HG03442 (cell line): ENCODE data around the gene B3GNT2.
A peak's percentile ranks its signal among the peaks of the same experiment; 100 is the strongest.
"Not testable (repeated sequence)": the region's sequence is repeated elsewhere in the genome, so short reads cannot be mapped to it uniquely, and the experiment has no call there.

Source experiments
- ATAC-seq: cut with Tn5 transposase; IDR thresholded peaks from one replicate; pipeline ENCODE4 v1.9.1; 2021; ENCODE audit warnings: mild to moderate bottlenecking, moderate library complexity; ENCODE audit not compliant: unreplicated experiment

B3GNT2 gene

DNA sequence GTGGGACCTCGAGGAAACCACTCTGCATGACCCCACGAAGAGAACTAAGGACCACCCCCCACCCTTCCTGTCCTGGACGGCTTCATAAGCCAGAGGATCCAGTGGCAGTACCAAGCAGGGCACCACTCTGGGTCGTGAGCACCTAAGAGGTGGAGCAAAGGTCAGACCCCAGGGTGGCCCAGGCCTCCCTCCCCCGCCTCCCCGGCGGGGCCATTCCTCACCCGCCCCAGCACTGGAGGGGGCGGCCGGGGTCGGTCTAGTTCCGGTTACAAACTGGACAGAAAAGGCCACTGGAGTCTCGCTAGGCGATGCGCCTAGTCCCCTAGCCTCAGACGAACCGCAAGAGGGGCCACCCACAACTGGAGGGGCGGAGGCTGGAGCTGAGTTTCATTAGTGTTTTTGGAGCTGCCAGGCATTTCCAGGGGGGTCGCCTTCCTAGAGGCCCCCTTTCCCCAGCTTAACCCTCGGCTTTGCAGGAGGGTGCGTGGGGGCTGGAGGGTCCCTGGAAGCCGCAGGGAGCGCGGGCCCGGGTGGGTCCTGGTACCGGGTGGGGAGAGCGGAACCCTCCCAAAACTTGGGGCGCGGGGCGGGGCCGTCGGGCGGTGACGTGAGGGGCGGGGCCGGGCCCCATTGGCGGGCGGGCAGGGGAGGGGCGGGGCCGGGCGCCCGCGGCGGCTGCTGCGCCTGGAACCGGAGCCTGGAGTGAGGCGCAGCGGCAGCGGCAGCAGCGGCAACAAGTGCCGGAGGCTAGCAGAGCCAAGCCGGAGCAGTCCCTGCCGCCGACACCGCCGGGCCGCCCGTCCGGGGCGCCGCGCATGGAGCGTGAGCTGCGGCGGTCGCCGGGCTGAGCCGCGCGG is at the start of gene B3GNT2:
Gene B3GNT2, plus strand, starts transcription at position 695 of the 857 bp plus-strand sequence. CDS start 26,106 bp downstream, outside the sequence.
- ATAC-seq: peak; percentile 41

DNA sequence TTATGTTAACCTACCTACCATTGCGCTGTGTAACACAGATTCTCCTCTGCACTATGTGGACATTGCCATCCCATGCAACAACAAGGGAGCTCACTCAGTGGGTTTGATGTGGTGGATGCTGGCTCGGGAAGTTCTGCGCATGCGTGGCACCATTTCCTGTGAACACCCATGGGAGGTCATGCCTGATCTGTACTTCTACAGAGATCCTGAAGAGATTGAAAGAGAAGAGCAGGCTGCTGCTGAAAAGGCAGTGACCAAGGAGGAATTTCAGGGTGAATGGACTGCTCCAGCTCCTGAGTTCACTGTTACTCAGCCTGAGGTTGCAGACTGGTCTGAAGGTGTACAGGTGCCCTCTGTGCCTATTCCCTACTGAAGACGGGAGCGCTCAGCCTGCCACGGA is 49.1 kb upstream of the B3GNT2 start:
- ATAC-seq: not testable (repeated sequence)

DNA sequence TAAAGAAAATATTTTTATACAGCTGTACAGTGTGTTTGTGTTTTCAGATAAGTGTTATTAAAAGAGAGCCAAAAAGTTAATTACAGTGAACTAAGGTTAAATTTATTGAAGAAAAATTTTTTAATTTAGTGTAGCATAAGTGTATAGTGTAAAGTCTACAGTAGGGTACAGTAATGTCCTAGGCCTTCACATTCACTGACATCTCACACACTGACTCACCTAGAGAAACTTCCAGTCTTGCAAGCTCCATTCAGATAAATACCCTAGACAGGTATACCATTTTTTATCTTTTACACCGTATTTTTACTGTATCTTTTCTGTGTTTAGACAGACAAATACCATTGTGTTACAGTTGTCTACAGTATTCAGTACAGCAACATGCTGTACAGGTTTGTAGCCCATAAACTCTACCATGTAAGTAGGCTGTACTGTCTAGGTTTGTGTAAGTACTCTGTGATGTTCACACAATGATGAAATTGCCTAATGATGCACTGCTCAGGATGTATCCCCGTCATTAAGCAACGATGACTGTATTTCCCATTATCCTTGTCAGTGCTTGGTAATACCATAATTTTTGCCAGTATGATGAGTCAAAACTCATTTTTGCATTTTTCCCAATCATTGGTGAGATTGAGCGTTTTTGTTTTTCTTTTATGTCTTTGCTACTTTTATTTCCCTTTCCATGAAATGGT is 48.2 kb upstream of the B3GNT2 start:
- ATAC-seq: no peak

DNA sequence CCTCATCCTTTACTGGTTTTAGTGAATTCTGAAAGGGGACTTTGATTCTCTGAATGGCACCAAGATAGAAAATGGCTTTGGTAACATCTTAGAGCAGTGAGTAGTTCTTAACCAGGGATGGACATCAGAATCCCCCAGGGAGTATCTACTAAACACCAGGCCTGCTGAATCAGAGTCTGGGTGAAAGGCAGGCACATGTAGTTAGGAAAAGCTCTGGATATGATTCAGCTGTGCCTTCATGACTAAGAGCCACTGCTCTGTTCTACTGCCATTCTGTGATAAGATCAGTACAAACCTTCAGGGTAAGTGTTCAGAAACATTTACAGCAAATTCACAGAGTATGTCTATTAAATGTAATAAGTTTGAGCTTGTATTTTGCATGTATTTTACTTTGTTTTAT is 46.2 kb upstream of the B3GNT2 start:
- ATAC-seq: no peak

- no peak for ATAC-seq
These were observed 45.2 kb upstream of the B3GNT2 start for GRCh38 chr2:62150597-62151305.

- no peak for ATAC-seq
These were observed 44.6 kb upstream of the B3GNT2 start for GRCh38 chr2:62151306-62151638.

DNA sequence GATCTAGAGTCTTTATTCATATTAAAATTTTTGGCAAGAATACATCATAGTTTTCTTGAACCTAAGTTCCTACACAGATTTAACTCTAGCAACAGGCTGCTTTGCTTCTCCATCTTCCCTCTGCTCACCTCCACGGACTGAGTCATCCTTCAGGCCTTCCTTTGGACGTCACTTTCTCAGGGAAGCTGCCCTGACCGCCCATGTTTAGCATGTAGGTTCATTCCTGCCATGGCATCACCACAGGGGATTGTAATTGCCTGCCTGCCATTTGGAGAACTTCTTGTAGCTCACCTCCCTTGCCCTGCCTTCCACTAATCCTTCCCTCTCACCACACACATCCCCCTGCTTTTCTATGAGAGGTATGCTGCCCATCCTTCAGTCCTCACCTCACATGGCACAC is 43.9 kb upstream of the B3GNT2 start:
- no peak for ATAC-seq

GRCh38 chr2:62156861-62157496 is 38.9 kb upstream of the B3GNT2 start:
- ATAC-seq: no peak

- no peak for ATAC-seq
These were observed 37.3 kb upstream of the B3GNT2 start for GRCh38 chr2:62158444-62159121.

- ATAC-seq: not testable (repeated sequence)
These were observed 35.2 kb upstream of the B3GNT2 start for GRCh38 chr2:62160691-62161090.

GRCh38 chr2:62163106-62163831 is 32.6 kb upstream of the B3GNT2 start:
- no peak for ATAC-seq

GRCh38 chr2:62163834-62164233 is 32.1 kb upstream of the B3GNT2 start:
- ATAC-seq: no peak

- ATAC-seq: no peak
These were observed 20.2 kb upstream of the B3GNT2 start for GRCh38 chr2:62175728-62176127.

- no peak for ATAC-seq
These were observed 19.1 kb upstream of the B3GNT2 start for GRCh38 chr2:62176801-62177200.

DNA sequence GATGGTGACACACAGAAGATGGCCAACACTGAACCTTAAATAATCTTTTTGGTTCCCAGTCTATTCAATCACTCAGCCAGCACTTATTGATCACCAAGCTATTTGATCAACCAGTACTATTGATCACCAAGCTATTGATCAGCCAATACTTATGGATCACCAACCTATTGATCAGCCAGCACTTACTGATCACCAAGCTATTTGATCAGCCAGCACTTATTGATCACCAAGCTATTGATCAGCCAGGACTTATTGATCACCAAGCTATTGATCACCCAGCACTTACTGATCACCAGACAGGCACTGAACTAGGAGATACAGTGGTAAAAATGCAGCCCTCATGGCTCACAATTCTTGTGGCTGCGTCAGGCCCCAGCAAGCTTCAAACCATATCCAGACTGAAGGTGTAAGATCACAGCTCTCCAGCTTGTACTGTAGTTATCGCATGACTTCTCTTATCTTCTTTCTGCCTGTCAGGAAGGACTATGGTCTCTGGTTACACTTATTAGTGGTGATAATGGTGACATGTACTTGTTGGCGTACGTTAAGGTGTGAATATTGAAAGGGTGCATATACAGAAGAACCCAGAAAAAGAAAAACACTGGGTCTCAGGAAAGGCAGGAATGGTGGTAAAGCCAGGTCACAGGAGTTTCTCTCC is 18.4 kb upstream of the B3GNT2 start:
- ATAC-seq: no peak

- no peak for ATAC-seq
These were observed 17.1 kb upstream of the B3GNT2 start for GRCh38 chr2:62178741-62179271.

DNA sequence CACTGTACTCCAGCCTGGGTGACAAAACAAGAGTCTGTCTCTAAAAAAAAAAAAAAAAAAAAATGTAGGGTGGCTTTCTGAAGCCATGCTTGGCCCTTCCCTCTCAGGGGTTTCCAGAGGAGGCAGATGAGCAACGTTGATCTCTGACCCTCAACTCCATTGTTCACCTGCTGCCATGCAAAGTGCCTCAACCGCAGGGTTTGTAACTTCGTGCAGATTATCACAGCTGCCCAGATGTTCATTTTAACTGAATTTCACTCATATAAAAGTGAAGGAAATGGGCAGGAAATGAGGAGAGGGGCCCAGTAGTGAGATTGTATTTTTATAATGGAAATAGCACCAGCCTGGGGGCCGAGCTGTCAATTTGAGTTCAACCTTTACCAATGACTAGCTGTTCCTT is 14.9 kb upstream of the B3GNT2 start:
- ATAC-seq: no peak

- no peak for ATAC-seq
These were observed 14.1 kb upstream of the B3GNT2 start for GRCh38 chr2:62181843-62182242.

DNA sequence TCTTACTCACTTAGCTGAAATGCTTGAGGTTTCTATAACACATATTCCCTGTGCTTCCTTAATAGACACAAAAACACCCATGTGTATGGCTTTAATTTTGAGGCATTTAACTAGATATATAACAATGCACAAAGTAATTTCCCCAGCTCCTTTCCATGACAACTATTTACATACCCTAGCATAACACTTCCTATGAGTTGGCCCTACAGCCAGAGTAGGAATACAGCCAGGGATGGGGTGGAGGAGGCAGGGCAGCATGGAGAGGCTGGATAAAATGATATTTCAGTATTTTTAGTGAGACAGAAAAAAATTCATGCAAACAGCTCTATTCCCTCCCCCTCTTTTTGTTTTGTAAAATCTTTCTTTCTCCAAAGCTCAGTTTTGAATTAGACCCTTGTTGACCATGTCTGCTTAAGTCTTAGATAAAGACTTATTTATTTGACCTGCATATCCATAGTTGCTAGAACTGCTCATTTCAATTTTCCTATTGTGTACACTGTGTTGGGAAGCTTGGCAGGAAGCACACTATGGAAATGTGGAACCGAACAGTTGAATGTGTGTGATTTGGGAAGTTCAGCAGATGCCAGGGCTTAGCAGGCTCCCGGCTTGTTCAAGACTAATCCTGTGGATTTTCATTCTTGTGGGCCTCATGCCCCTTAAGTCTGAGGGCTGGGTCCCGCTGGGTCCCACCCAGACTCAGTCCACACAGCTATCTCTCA is 11.2 kb upstream of the B3GNT2 start:
- no peak for ATAC-seq
